HCT116 (cell line): Measurements from ENCODE around the gene HGF. TPM values are rescaled to one million over a fixed set of nuclear protein-coding genes. Genes with fewer than 3 reads are reported as not detected.

Experiments
- ATAC-seq: fragments of 200-7000 bp; cut with Tn5 transposase; 2 replicates; pipeline ENCODE4 v1.9.1; 2020; ENCODE audit warnings: mild to moderate bottlenecking, moderate library complexity
- BruUV-seq: library from RNA; stranded (reverse); fragments of 400-500 nt; replicated peaks from 2 replicates; lab custom pipeline; 2021; lab: Mats Ljungman, UMichigan
- CTCF ChIA-PET: fragments of 300-600 bp; sonication (Branson Sonifier 250); formaldehyde crosslinking; loops from one replicate; lab custom pipeline; 2021; ENCODE audit warnings: antibody characterized with exemption; lab: Charles Lee
- POLR2A ChIA-PET: fragments of 300-600, 350-600 bp; sonication (Branson Sonifier 250); formaldehyde crosslinking; loops from one replicate; lab custom pipeline; 2021; ENCODE audit warnings: antibody characterized with exemption; lab: Charles Lee
- RAD21 ChIA-PET, 2 experiments: fragments of 300-600 bp; sonication (Branson Sonifier 250); formaldehyde crosslinking; loops; one replicate each; lab custom pipeline; 2023; ENCODE audit warnings: low total read pairs in 2 of 2; ENCODE audit not compliant: uncharacterized antibody in 2 of 2, unreplicated experiment in 2 of 2, low non-redundant PET in 1 of 2; lab: Charles Lee
- DNase-seq: peaks from one replicate; pipeline ENCODE4 v3.0.0-alpha.2; 2010; ENCODE audit warnings: low read depth, low spot score
- H2AFZ ChIP-seq: fragments of 200-600 bp; shearing (Covaris generic), sonication (generic); 2 replicates; pipeline ENCODE4 v1.6.1; 2017; ENCODE audit warnings: low read depth, mixed run types, mixed read lengths, antibody characterized with exemption, low read length; ENCODE audit not compliant: poor library complexity, severe bottlenecking
- H3K27ac ChIP-seq: 2 replicates; pipeline ENCODE4 v1.5.1; 2012; ENCODE audit warnings: low read depth, low read length
- H3K27me3 ChIP-seq: fragments of 200-600 bp; sonication (generic); 2 replicates; pipeline ENCODE4 v1.6.1; 2016; ENCODE audit warnings: mixed run types, low read length, mixed read lengths; ENCODE audit not compliant: insufficient read depth
- H3K36me3 ChIP-seq, 2 experiments: fragments of 200-500 bp in 1 of 2; fragments of 200-600 bp in 1 of 2; sonication (Bioruptor generic) in 1 of 2; sonication (generic) in 1 of 2; 2 replicates each; pipeline versions ENCODE4 v1.5.1 to v1.6.1; 2014 to 2016; ENCODE audit warnings: low read length in 2 of 2, inconsistent platforms in 1 of 2, mixed read lengths in 1 of 2, mixed run types in 1 of 2; ENCODE audit not compliant: insufficient read depth in 2 of 2, control insufficient read depth in 1 of 2
- H3K4me1 ChIP-seq, 2 experiments: fragments of 200-600 bp in 1 of 2; sonication (generic) in 1 of 2; 2 replicates each; pipeline versions ENCODE4 v1.5.1 to v1.6.1; 2012 to 2017; ENCODE audit warnings: low read length in 2 of 2, inconsistent platforms in 1 of 2, mild to moderate bottlenecking in 1 of 2, mixed read lengths in 1 of 2, mixed run types in 1 of 2, moderate library complexity in 1 of 2; ENCODE audit not compliant: insufficient read depth in 2 of 2, control insufficient read depth in 1 of 2
- H3K4me2 ChIP-seq: fragments of 200-600 bp; sonication (generic); 2 replicates; pipeline ENCODE4 v1.6.1; 2017; ENCODE audit warnings: mixed run types, low read length, mixed read lengths
- H3K4me3 ChIP-seq, 2 experiments: fragments of 200-600 bp in 1 of 2; sonication (generic) in 1 of 2; replicated peaks in 1 of 2; 2 replicates each; pipeline ENCODE4 v1.5.1; 2011 to 2016; ENCODE audit warnings: low read length in 2 of 2, control low read depth in 1 of 2, low read depth in 1 of 2, mild to moderate bottlenecking in 1 of 2, mixed read lengths in 1 of 2, mixed run types in 1 of 2
- H3K79me2 ChIP-seq: fragments of 200-600 bp; sonication (generic); 2 replicates; pipeline ENCODE4 v1.6.1; 2017; ENCODE audit warnings: mild to moderate bottlenecking, mixed run types, low read length, moderate library complexity, mixed read lengths; ENCODE audit not compliant: insufficient read depth
- H3K9ac ChIP-seq: fragments of 200-600 bp; sonication (generic); 2 replicates; pipeline ENCODE4 v1.6.1; 2016; ENCODE audit warnings: low read length, mixed read lengths
- H3K9me2 ChIP-seq: fragments of 200-600 bp; sonication (generic), shearing (Covaris generic); 2 replicates; pipeline ENCODE4 v1.6.1; 2017; ENCODE audit warnings: mixed run types, mild to moderate bottlenecking, moderate library complexity; ENCODE audit not compliant: insufficient read depth
- H3K9me3 ChIP-seq, 2 experiments: fragments of 200-500 bp in 1 of 2; fragments of 200-600 bp in 1 of 2; sonication (Bioruptor generic) in 1 of 2; sonication (generic) in 1 of 2; 2 replicates each; pipeline ENCODE4 v1.6.1; 2014 to 2017; ENCODE audit warnings: low read length in 2 of 2, mixed read lengths in 2 of 2, inconsistent platforms in 1 of 2, low read depth in 1 of 2, mild to moderate bottlenecking in 1 of 2, mixed run types in 1 of 2, moderate library complexity in 1 of 2; ENCODE audit not compliant: control insufficient read depth in 1 of 2, insufficient read depth in 1 of 2
- H4K20me1 ChIP-seq: fragments of 200-600 bp; sonication (generic), shearing (Covaris generic); 2 replicates; pipeline ENCODE4 v1.6.1; 2017; ENCODE audit warnings: mixed run types, mild to moderate bottlenecking, moderate library complexity; ENCODE audit not compliant: insufficient read depth
- CBX3 ChIP-seq: IDR thresholded peaks from 2 replicates; pipeline ENCODE4 v1.6.1; 2012; ENCODE audit warnings: low read depth
- CEBPB ChIP-seq: IDR thresholded peaks from 2 replicates; pipeline ENCODE4 v1.6.1; 2012; ENCODE audit warnings: low read depth
- ELF1 ChIP-seq: IDR thresholded peaks from 2 replicates; pipeline ENCODE4 v1.6.1; 2012; ENCODE audit warnings: low read depth, borderline replicate concordance
- FOSL1 ChIP-seq: IDR thresholded peaks from 2 replicates; pipeline ENCODE4 v1.6.1; 2012; ENCODE audit warnings: low read depth
- JUND ChIP-seq: IDR thresholded peaks from 2 replicates; pipeline ENCODE4 v1.6.1; 2012
- RAD21 ChIP-seq: IDR thresholded peaks from 2 replicates; pipeline ENCODE4 v1.6.1; 2012; ENCODE audit warnings: low read depth, mild to moderate bottlenecking
- SP1 ChIP-seq: IDR thresholded peaks from 2 replicates; pipeline ENCODE4 v1.6.1; 2012; ENCODE audit warnings: low read depth
- SRF ChIP-seq: IDR thresholded peaks from 2 replicates; pipeline ENCODE4 v1.6.1; 2012; ENCODE audit warnings: low read depth
- TCF7L2 ChIP-seq: IDR thresholded peaks from 2 replicates; pipeline ENCODE4 v1.7.0; 2011; ENCODE audit warnings: borderline replicate concordance, inconsistent platforms; ENCODE audit not compliant: insufficient read depth, insufficient read length; ENCODE audit errors: extremely low read depth
- intact Hi-C: fragments of 100-400 bp; cut with micrococcal nuclease; formaldehyde crosslinking; loops from 2 replicates; pipeline ENCODE4 v1.10.0; 2022
- total RNA-seq: library from RNA; stranded (reverse); gene quantifications from one replicate; pipeline ENCODE4 v1.2.1, GENCODE V29; 2021; ENCODE audit not compliant: unreplicated experiment
- TF ChIP-seq, protein P1 (sequence below), 3 experiments: fragments of 200-600 bp in 1 of 3; sonication (generic) in 1 of 3; IDR thresholded peaks in 2 of 3; conservative IDR thresholded peaks in 1 of 3; 2 replicates each; pipeline ENCODE4 v1.5.1; 2012 to 2017; ENCODE audit warnings: low read depth in 2 of 3, low read length in 2 of 3, antibody characterized with exemption in 1 of 3, borderline replicate concordance in 1 of 3, control low read depth in 1 of 3, mild to moderate bottlenecking in 1 of 3, mixed read lengths in 1 of 3, mixed run types in 1 of 3, moderate library complexity in 1 of 3; ENCODE audit not compliant: insufficient read depth in 1 of 3
- TF ChIP-seq, protein P2 (sequence below): IDR thresholded peaks from 2 replicates; pipeline ENCODE4 v1.6.1; 2012
- TF ChIP-seq, protein P3 (sequence below): IDR thresholded peaks from 2 replicates; pipeline ENCODE4 v1.6.1; 2012

The HGF gene
- total RNA-seq, 1 experiment from 2014 or later = 0.15 TPM

DNA sequence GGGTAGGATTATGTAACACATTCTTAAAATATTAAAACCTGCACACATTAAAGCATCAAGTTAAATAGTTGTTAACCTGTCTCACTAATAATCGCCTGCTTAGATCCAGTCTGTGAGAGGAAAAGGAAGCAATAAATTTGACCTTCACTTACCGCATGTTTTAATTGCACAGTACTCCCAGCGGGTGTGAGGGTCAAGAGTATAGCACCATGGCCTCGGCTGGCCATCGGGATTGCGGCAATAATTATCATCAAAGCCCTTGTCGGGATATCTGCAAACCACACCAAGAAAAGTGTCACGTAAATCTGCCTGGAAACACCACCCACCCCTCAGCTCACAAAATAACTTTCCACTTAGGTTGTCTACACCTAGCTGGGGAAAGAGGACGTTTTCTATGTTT is 26.6 kb downstream of the HGF start:
- no peak overlapping the region for H2AFZ ChIP-seq
- TF ChIP-seq, protein P1, sequence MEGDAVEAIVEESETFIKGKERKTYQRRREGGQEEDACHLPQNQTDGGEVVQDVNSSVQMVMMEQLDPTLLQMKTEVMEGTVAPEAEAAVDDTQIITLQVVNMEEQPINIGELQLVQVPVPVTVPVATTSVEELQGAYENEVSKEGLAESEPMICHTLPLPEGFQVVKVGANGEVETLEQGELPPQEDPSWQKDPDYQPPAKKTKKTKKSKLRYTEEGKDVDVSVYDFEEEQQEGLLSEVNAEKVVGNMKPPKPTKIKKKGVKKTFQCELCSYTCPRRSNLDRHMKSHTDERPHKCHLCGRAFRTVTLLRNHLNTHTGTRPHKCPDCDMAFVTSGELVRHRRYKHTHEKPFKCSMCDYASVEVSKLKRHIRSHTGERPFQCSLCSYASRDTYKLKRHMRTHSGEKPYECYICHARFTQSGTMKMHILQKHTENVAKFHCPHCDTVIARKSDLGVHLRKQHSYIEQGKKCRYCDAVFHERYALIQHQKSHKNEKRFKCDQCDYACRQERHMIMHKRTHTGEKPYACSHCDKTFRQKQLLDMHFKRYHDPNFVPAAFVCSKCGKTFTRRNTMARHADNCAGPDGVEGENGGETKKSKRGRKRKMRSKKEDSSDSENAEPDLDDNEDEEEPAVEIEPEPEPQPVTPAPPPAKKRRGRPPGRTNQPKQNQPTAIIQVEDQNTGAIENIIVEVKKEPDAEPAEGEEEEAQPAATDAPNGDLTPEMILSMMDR (IDR thresholded peaks at IDR 0.05 in 2 of 3, conservative IDR thresholded peaks at IDR 0.05 in 1 of 3; ENCODE audit: borderline replicate concordance in 1 of 3, insufficient read depth in 1 of 3, low read depth in 2 of 3, low read length in 2 of 3) = no peak
- TF ChIP-seq SRF (no peak), RAD21 (no peak), SP1 (no peak), TCF7L2 (no peak), ELF1 (no peak)
- TF ChIP-seq, protein P2, sequence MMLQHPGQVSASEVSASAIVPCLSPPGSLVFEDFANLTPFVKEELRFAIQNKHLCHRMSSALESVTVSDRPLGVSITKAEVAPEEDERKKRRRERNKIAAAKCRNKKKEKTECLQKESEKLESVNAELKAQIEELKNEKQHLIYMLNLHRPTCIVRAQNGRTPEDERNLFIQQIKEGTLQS = no peak
- TF ChIP-seq, all 23 proteins: peak for 0
- CTCF ChIA-PET = no interaction called here
- H3K36me3 ChIP-seq = no peaks in the 10 kb centered on the region
- no TSS peak for BruUV-seq
- ATAC-seq (no peak), DNase-seq (no peak)
- POLR2A ChIA-PET = no interaction called here
- no peak overlapping the region for H3K9ac ChIP-seq
- H3K27me3 ChIP-seq = no peaks in the 10 kb centered on the region
- H3K9me3 ChIP-seq = no peaks in the 10 kb centered on the region
- RAD21 ChIA-PET = no interaction called here
- no peak overlapping the region for H3K4me3 ChIP-seq
- H3K4me2 ChIP-seq = no peak overlapping the region
- intact Hi-C loops = no loop called here
- H4K20me1 ChIP-seq = no peaks in the 10 kb centered on the region
- no peak overlapping the region for H3K27ac ChIP-seq
- no peaks in the 10 kb centered on the region for H3K79me2 ChIP-seq
- no peaks in the 10 kb centered on the region for H3K4me1 ChIP-seq
- no peaks in the 10 kb centered on the region for H3K9me2 ChIP-seq

DNA sequence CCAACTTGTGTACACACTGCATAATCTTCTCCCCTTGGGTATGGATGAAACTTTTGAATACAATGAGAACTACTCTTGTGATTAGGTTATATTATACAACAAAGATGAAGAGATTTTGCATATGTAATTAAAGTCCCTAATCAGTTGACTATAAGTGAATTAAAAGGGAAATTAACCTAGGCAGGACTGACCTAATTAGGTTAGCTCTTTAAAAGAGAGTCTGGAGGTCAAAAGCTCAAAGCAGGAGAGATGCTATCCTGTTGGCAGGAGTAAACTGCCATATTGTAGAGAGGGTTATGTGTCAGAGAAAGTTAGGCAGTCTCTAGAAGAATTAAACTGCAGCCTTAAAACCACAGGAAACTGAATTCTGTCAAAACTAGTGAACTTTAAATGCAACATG is 29.4 kb downstream of the HGF start:
- H4K20me1 ChIP-seq = no peaks in the 10 kb centered on the region
- no peaks in the 10 kb centered on the region for H3K9me3 ChIP-seq
- ATAC-seq (no peak), DNase-seq (no peak)
- no peak overlapping the region for H2AFZ ChIP-seq
- H3K4me3 ChIP-seq = no peak overlapping the region
- TF ChIP-seq, protein P1 (IDR thresholded peaks at IDR 0.05 in 2 of 3, conservative IDR thresholded peaks at IDR 0.05 in 1 of 3; ENCODE audit: borderline replicate concordance in 1 of 3, insufficient read depth in 1 of 3, low read depth in 2 of 3, low read length in 2 of 3) = no peak
- TF ChIP-seq CEBPB (no peak), FOSL1 (no peak), SRF (no peak), JUND (no peak), ELF1 (no peak), CBX3 (no peak)
- TF ChIP-seq, protein P3, sequence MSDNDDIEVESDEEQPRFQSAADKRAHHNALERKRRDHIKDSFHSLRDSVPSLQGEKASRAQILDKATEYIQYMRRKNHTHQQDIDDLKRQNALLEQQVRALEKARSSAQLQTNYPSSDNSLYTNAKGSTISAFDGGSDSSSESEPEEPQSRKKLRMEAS = no peak
- RAD21 ChIA-PET = no interaction called here
- no peaks in the 10 kb centered on the region for H3K79me2 ChIP-seq
- intact Hi-C loops = no loop called here
- no peak overlapping the region for H3K9ac ChIP-seq
- BruUV-seq = no TSS peak
- CTCF ChIA-PET = no interaction called here
- H3K4me2 ChIP-seq = no peak overlapping the region
- no peaks in the 10 kb centered on the region for H3K4me1 ChIP-seq
- no peaks in the 10 kb centered on the region for H3K36me3 ChIP-seq
- H3K9me2 ChIP-seq = no peaks in the 10 kb centered on the region
- H3K27me3 ChIP-seq = no peaks in the 10 kb centered on the region
- H3K27ac ChIP-seq = no peak overlapping the region
- POLR2A ChIA-PET = no interaction called here
